Smooth muscle cell (in vitro differentiated cells): ENCODE measurements around the gene ISG15. TPM values are rescaled to one million over a fixed set of nuclear protein-coding genes. Genes with fewer than 3 reads are reported as not detected.
A peak's percentile ranks its signal among the peaks of the same experiment; 100 is the strongest.

Experiments
- DNase-seq: peaks from one replicate; lab custom pipeline; 2025; ENCODE audit not compliant: unreplicated experiment; lab: John Stamatoyannopoulos, UW
- H2AFZ ChIP-seq: fragments of 200-600 bp; sonication (generic); 2 replicates; pipeline ENCODE4 v1.6.0; 2016; ENCODE audit warnings: antibody characterized with exemption, low read depth, mild to moderate bottlenecking
- H3F3A ChIP-seq: fragments of 200-600 bp; sonication (generic); 2 replicates; pipeline ENCODE4 v1.6.0; 2017; ENCODE audit warnings: antibody characterized with exemption, low read depth
- H3K27ac ChIP-seq: fragments of 200-600 bp; sonication (generic); 2 replicates; pipeline ENCODE4 v1.5.1; 2016; ENCODE audit warnings: low read depth, mild to moderate bottlenecking
- H3K27me3 ChIP-seq: fragments of 200-600 bp; sonication (generic); 2 replicates; pipeline ENCODE4 v1.6.1; 2016; ENCODE audit warnings: low read depth, mild to moderate bottlenecking
- H3K36me3 ChIP-seq: fragments of 200-600 bp; sonication (generic); 2 replicates; pipeline ENCODE4 v1.5.1; 2016; ENCODE audit warnings: low read depth
- H3K4me1 ChIP-seq: fragments of 200-600 bp; sonication (generic); 2 replicates; pipeline ENCODE4 v1.5.1; 2016; ENCODE audit warnings: low read depth
- H3K4me2 ChIP-seq: fragments of 200-600 bp; sonication (generic); 2 replicates; pipeline ENCODE4 v1.6.0; 2016; ENCODE audit warnings: mild to moderate bottlenecking
- H3K4me3 ChIP-seq: fragments of 200-600 bp; sonication (generic); 2 replicates; pipeline ENCODE4 v1.5.1; 2016; ENCODE audit warnings: mild to moderate bottlenecking
- H3K79me2 ChIP-seq: fragments of 200-600 bp; sonication (generic); 2 replicates; pipeline ENCODE4 v1.6.0; 2016; ENCODE audit warnings: low read depth, mild to moderate bottlenecking
- H3K9ac ChIP-seq: fragments of 200-600 bp; sonication (generic); 2 replicates; pipeline ENCODE4 v1.6.0; 2016; ENCODE audit warnings: low read depth
- H3K9me3 ChIP-seq: fragments of 200-600 bp; sonication (generic); replicated peaks from 2 replicates; pipeline ENCODE4 v1.5.1; 2016; ENCODE audit warnings: low read depth
- H4K20me1 ChIP-seq: fragments of 200-600 bp; sonication (generic); 2 replicates; pipeline ENCODE4 v1.6.0; 2016; ENCODE audit warnings: low read depth
- WGBS: methylation state at CpG from one replicate; pipeline ENCODE4 v1.1.7; 2016; ENCODE audit warnings: low lambda C conversion rate; 5-methylcytosine and 5-hydroxymethylcytosine counted together
- polyA plus RNA-seq: library from polyadenylated mRNA; unstranded; fragments of >200 nt; fragmentation: Nextera tagmentation; extraction: Ambion mirVana; gene quantifications from 2 replicates; pipeline ENCODE4 v1.2.1, GENCODE V29; 2016
- total RNA-seq: library from RNA; depleted of rRNA; stranded (reverse); fragments of >200 nt; gene quantifications from 2 replicates; pipeline ENCODE4 v1.2.3, GENCODE V29; 2014
- TF ChIP-seq, protein P1 (sequence below): fragments of 200-600 bp; sonication (generic); IDR thresholded peaks from 2 replicates; pipeline ENCODE4 v1.5.1; 2017; ENCODE audit warnings: borderline replicate concordance, mild to moderate bottlenecking, antibody characterized with exemption; ENCODE audit not compliant: insufficient read depth, poor library complexity, severe bottlenecking

The ISG15 gene
- total and polyA plus RNA-seq, 2 experiments from 2014 or later, result 109 to 147 TPM

DNA sequence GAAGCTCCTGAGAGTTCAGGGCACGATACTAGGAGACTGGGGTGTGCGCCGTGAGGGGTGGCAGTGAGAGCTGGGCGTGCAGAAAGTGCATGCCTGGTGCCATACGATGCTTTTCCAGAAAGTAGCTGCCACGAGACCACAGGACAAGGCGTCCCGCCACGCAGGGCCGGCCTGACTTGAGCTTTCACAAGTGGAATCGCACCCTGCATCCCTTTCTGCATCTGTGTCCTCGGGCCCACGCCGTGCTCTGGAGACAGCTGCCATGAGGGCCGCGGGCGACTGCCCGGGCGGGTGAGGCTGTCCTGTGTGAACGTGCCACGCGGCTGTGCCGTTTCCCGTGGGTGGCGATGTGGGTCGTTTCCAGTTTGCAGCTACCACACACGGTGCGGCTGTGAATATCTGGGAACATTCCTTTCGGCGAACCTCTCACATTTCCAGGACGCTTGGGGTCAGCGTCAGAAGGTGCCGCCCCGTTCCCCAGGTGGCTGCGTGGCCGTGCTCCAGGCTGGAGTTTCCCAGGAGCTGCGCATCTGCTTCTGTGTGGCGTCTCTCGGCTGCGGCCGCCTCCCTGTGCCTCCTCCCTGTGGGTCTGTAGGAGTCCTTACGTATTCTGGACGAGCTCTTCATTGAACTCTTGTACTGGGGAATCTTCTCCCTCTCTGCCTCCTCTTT lies 30.4 kb upstream of the ISG15 start:
- Histone ChIP-seq H3K9me3 (no peaks in the 10 kb centered on the region), H3K27me3 (peaks cover 15% of the 10 kb centered on the region), H3K4me3 (no peak overlapping the region), H3K9ac (no peak overlapping the region), H2AFZ (no peak overlapping the region), H3K27ac (no peak overlapping the region), H3F3A (no peaks in the 10 kb centered on the region), H3K79me2 (no peaks in the 10 kb centered on the region), H3K36me3 (no peaks in the 10 kb centered on the region), H4K20me1 (no peaks in the 10 kb centered on the region), H3K4me1 (no peaks in the 10 kb centered on the region), H3K4me2 (no peak overlapping the region)
- no peak for DNase-seq
- TF ChIP-seq, protein P1, sequence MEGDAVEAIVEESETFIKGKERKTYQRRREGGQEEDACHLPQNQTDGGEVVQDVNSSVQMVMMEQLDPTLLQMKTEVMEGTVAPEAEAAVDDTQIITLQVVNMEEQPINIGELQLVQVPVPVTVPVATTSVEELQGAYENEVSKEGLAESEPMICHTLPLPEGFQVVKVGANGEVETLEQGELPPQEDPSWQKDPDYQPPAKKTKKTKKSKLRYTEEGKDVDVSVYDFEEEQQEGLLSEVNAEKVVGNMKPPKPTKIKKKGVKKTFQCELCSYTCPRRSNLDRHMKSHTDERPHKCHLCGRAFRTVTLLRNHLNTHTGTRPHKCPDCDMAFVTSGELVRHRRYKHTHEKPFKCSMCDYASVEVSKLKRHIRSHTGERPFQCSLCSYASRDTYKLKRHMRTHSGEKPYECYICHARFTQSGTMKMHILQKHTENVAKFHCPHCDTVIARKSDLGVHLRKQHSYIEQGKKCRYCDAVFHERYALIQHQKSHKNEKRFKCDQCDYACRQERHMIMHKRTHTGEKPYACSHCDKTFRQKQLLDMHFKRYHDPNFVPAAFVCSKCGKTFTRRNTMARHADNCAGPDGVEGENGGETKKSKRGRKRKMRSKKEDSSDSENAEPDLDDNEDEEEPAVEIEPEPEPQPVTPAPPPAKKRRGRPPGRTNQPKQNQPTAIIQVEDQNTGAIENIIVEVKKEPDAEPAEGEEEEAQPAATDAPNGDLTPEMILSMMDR, result no peak
- 88% methylated on average over 41 of the region's 43 CpGs for WGBS

DNA sequence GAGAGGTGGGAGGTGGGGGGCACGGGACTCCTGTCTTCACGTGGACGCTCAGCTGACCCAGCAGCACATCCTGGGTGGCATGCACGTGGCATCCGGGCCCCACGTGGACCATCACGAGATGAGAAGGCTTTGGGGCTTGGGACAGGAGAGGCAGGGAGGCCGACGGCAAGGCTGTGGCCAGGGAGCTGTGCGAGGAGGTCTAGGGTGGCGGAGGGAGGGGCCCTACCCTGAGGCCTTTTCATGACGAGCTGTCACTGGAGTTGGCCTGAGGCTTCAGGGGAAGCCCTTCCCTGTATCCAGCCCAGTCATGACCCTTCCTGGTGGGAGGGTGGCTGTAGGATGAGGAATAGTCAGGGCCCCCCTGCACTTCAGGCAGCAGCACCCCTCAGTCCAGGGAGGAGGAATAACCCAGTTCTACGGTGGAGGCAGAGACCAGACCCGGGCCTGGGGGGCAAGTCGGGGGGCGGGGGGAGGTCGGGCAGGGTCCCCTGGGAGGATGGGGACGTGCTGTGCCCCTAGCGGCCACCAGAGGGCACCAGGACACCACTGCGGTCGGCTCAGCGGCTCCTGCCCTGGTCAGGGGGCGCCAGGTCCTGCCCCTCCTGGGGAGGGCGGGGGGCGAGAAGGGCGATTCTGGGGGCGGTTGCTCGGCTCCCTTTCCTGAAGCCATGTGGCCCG lies 29.4 kb upstream of the ISG15 start:
- H3K4me3 ChIP-seq, result peak overlapping the region; percentile 47
- no peaks in the 10 kb centered on the region for H4K20me1 ChIP-seq
- H3K27me3 ChIP-seq, result peaks cover 15% of the 10 kb centered on the region
- no peaks in the 10 kb centered on the region for H3K79me2 ChIP-seq
- H3K9ac ChIP-seq, result no peak overlapping the region
- no peak overlapping the region for H3K27ac ChIP-seq
- H3K9me3 ChIP-seq, result no peaks in the 10 kb centered on the region
- H3F3A ChIP-seq, result no peaks in the 10 kb centered on the region
- no peaks in the 10 kb centered on the region for H3K4me1 ChIP-seq
- WGBS, result 39% methylated on average over 14 of the region's 29 CpGs
- no peaks in the 10 kb centered on the region for H3K36me3 ChIP-seq
- H3K4me2 ChIP-seq, result peak overlapping the region; percentile 90
- DNase-seq, result peak; percentile 40
- no peak overlapping the region for H2AFZ ChIP-seq
- TF ChIP-seq, protein P1, result peak; percentile 90

DNA sequence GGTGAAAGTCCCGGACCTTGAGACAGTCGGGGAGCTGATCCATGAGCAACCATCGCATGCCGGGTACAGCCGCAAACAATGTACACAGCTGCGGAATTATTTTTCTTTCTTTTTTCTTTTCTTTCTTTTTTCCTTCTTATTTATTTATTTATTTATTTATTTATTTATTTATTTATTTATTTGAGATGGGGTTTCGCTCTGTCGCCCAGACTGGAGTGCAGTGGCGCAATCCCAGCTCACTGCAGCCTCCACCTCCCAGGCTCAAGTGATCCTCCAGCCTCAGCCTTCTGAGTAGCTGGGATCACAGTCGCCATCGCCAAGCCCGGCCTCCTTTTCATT lies 28.9 kb upstream of the ISG15 start:
- 64% methylated on average over 12 of the region's 12 CpGs for WGBS
- Histone ChIP-seq H3K79me2 (no peaks in the 10 kb centered on the region), H3K27me3 (peaks cover 15% of the 10 kb centered on the region), H4K20me1 (no peaks in the 10 kb centered on the region), H3K27ac (no peak overlapping the region), H3K9ac (no peak overlapping the region), H3K36me3 (no peaks in the 10 kb centered on the region), H3K4me1 (no peaks in the 10 kb centered on the region), H3K4me2 (peak overlapping the region; percentile 90), H3K9me3 (no peaks in the 10 kb centered on the region), H3K4me3 (peak overlapping the region; percentile 47), H3F3A (no peaks in the 10 kb centered on the region), H2AFZ (no peak overlapping the region)
- no peak for DNase-seq
- TF ChIP-seq, protein P1, result no peak
